H9 (cell line): ENCODE data around the gene RAB11FIP4. TPM values are rescaled to one million over a fixed set of nuclear protein-coding genes. Genes with fewer than 3 reads are reported as not detected.
A peak's percentile ranks its signal among the peaks of the same experiment; 100 is the strongest.

Experiments
- DNase-seq: peaks from one replicate; pipeline ENCODE4 v3.0.0-alpha.2; 2017
- H2AFZ ChIP-seq: one replicate; pipeline ENCODE4 v1.6.1; 2013; ENCODE audit warnings: mild to moderate bottlenecking, low read length, control low read depth, moderate library complexity
- H2AK5ac ChIP-seq: 2 replicates; pipeline ENCODE4 v1.6.1; 2013; ENCODE audit warnings: low read length, control low read depth, mixed read lengths; ENCODE audit not compliant: insufficient read length
- H2BK120ac ChIP-seq: one replicate; pipeline ENCODE4 v1.6.1; 2013; ENCODE audit warnings: low read depth, mild to moderate bottlenecking, low read length, control low read depth, inconsistent platforms; ENCODE audit not compliant: poor library complexity, severe bottlenecking
- H2BK12ac ChIP-seq: 2 replicates; pipeline ENCODE4 v1.6.1; 2013; ENCODE audit warnings: low read length, control low read depth, mixed read lengths, low read depth; ENCODE audit not compliant: insufficient read length
- H2BK15ac ChIP-seq: 2 replicates; pipeline ENCODE4 v1.6.1; 2013; ENCODE audit warnings: low read depth, low read length, control low read depth
- H2BK20ac ChIP-seq: one replicate; pipeline ENCODE4 v1.6.1; 2013; ENCODE audit warnings: low read depth, mild to moderate bottlenecking, low read length, control low read depth, inconsistent platforms; ENCODE audit not compliant: poor library complexity, severe bottlenecking
- H2BK5ac ChIP-seq: 2 replicates; pipeline ENCODE4 v1.6.1; 2013; ENCODE audit warnings: low read length, control low read depth, mixed read lengths; ENCODE audit not compliant: insufficient read length
- H3K14ac ChIP-seq: 2 replicates; pipeline ENCODE4 v1.6.1; 2013; ENCODE audit warnings: low read length, control low read depth; ENCODE audit not compliant: insufficient read depth
- H3K18ac ChIP-seq: 2 replicates; pipeline ENCODE4 v1.6.1; 2013; ENCODE audit warnings: low read depth, mild to moderate bottlenecking, mixed read lengths, low read length, control low read depth; ENCODE audit not compliant: insufficient read length
- H3K23ac ChIP-seq: 2 replicates; pipeline ENCODE4 v1.6.1; 2013; ENCODE audit warnings: low read length, control low read depth, mixed read lengths, low read depth; ENCODE audit not compliant: insufficient read length
- H3K23me2 ChIP-seq: 2 replicates; pipeline ENCODE4 v1.6.1; 2013; ENCODE audit warnings: low read depth, mild to moderate bottlenecking, mixed read lengths, low read length, control low read depth; ENCODE audit not compliant: insufficient read length, poor library complexity, severe bottlenecking
- H3K27ac ChIP-seq: 2 replicates; pipeline ENCODE4 v1.5.1; 2013; ENCODE audit warnings: low read length, control low read depth, mixed read lengths, low read depth; ENCODE audit not compliant: insufficient read length
- H3K27me3 ChIP-seq: 2 replicates; pipeline ENCODE4 v1.6.1; 2013; ENCODE audit warnings: low read length, control low read depth, inconsistent platforms; ENCODE audit not compliant: insufficient read depth
- H3K4ac ChIP-seq: 2 replicates; pipeline ENCODE4 v1.6.1; 2013; ENCODE audit warnings: low read depth, mild to moderate bottlenecking, control low read depth, inconsistent platforms, low read length, moderate library complexity
- H3K4me1 ChIP-seq: 2 replicates; pipeline ENCODE4 v1.6.1; 2013; ENCODE audit warnings: low read length, control low read depth, inconsistent platforms; ENCODE audit not compliant: insufficient read depth
- H3K4me2 ChIP-seq: 2 replicates; pipeline ENCODE4 v1.6.1; 2013; ENCODE audit warnings: low read length, control low read depth, mixed read lengths; ENCODE audit not compliant: insufficient read length, insufficient read depth
- H3K56ac ChIP-seq: 2 replicates; pipeline ENCODE4 v1.6.1; 2013; ENCODE audit warnings: low read depth, mild to moderate bottlenecking, mixed read lengths, low read length, control low read depth; ENCODE audit not compliant: insufficient read length
- H3K79me1 ChIP-seq: 2 replicates; pipeline ENCODE4 v1.6.1; 2013; ENCODE audit warnings: low read depth, mild to moderate bottlenecking, moderate library complexity, low read length, control low read depth, inconsistent platforms; ENCODE audit not compliant: insufficient read depth, poor library complexity, severe bottlenecking
- H3K79me2 ChIP-seq: 2 replicates; pipeline ENCODE4 v1.6.1; 2013; ENCODE audit warnings: low read length, control low read depth, inconsistent platforms; ENCODE audit not compliant: insufficient read depth
- H3K9ac ChIP-seq: 2 replicates; pipeline ENCODE4 v1.6.1; 2013; ENCODE audit warnings: low read length, control low read depth, mixed read lengths; ENCODE audit not compliant: insufficient read length; ENCODE audit errors: extremely low read depth
- H3K9me3 ChIP-seq: one replicate; pipeline ENCODE4 v1.6.1; 2013; ENCODE audit warnings: low read depth, low read length, inconsistent platforms; ENCODE audit not compliant: control insufficient read depth
- H3T11ph ChIP-seq: one replicate; pipeline ENCODE4 v1.6.1; 2013; ENCODE audit warnings: mild to moderate bottlenecking, low read length, control low read depth, inconsistent platforms
- H4K20me1 ChIP-seq: one replicate; pipeline ENCODE4 v1.6.1; 2013; ENCODE audit not compliant: control insufficient read depth, insufficient read length, insufficient read depth
- H4K5ac ChIP-seq: 2 replicates; pipeline ENCODE4 v1.6.1; 2013; ENCODE audit warnings: low read depth, mild to moderate bottlenecking, mixed read lengths, low read length, control low read depth; ENCODE audit not compliant: insufficient read length
- H4K8ac ChIP-seq: replicated peaks from 2 replicates; pipeline ENCODE4 v1.6.1; 2013; ENCODE audit warnings: low read length, control low read depth, mixed read lengths, low read depth; ENCODE audit not compliant: insufficient read length
- H4K91ac ChIP-seq: 2 replicates; pipeline ENCODE4 v1.6.1; 2013; ENCODE audit warnings: low read depth, mild to moderate bottlenecking, moderate library complexity, mixed read lengths, low read length, control low read depth; ENCODE audit not compliant: insufficient read length
- H3K27ac Mint-ChIP-seq, 3 experiments: 2 replicates in 2 of 3; 3 replicates in 1 of 3; pipeline ENCODE4 v1.8.0; 2020 to 2021; ENCODE audit warnings: mixed read lengths in 3 of 3, mild to moderate bottlenecking in 1 of 3, moderate library complexity in 1 of 3
- H3K27me3 Mint-ChIP-seq: 2 replicates; pipeline ENCODE4 v1.8.0; 2021; ENCODE audit warnings: low read depth, mild to moderate bottlenecking, moderate library complexity, mixed read lengths
- H3K36me3 Mint-ChIP-seq, 3 experiments: 2 replicates in 2 of 3; 3 replicates in 1 of 3; pipeline ENCODE4 v1.8.0; 2020 to 2021; ENCODE audit warnings: low read depth in 3 of 3, mixed read lengths in 3 of 3; ENCODE audit not compliant: insufficient read depth in 1 of 3
- H3K4me1 Mint-ChIP-seq, 2 experiments: 2 replicates each; pipeline ENCODE4 v1.8.0; 2020; ENCODE audit warnings: mixed read lengths in 2 of 2
- H3K4me3 Mint-ChIP-seq, 2 experiments: 2 replicates in 1 of 2; 3 replicates in 1 of 2; pipeline ENCODE4 v1.8.0; 2020 to 2021; ENCODE audit warnings: mild to moderate bottlenecking in 2 of 2, mixed read lengths in 2 of 2, moderate library complexity in 1 of 2
- H3K9me3 Mint-ChIP-seq, 2 experiments: 2 replicates in 1 of 2; 3 replicates in 1 of 2; pipeline ENCODE4 v1.8.0; 2020; ENCODE audit warnings: mild to moderate bottlenecking in 2 of 2, mixed read lengths in 2 of 2, moderate library complexity in 1 of 2
- CTCF ChIP-seq: fragments of 200-600 bp; sonication (generic); conservative IDR thresholded peaks from 3 replicates; pipeline ENCODE4 v1.8.0; 2021; ENCODE audit warnings: antibody characterized with exemption, mild to moderate bottlenecking
- WGBS: extraction: QIAGEN DNeasy Blood & Tissue Kit; methylation state at CpG from one replicate; pipeline ENCODE4 v1.1.7; 2013; ENCODE audit warnings: missing lambda C conversion rate, low lambda C conversion rate, mixed read lengths; ENCODE audit not compliant: insufficient read length; ENCODE audit errors: extremely low coverage; 5-methylcytosine and 5-hydroxymethylcytosine counted together
- total RNA-seq: library from RNA; stranded (reverse); gene quantifications from 2 replicates; pipeline ENCODE4 v1.2.1, GENCODE V29; 2021

RAB11FIP4 gene
- total RNA-seq, 1 experiment from 2014 or later: 25.7 TPM

DNA sequence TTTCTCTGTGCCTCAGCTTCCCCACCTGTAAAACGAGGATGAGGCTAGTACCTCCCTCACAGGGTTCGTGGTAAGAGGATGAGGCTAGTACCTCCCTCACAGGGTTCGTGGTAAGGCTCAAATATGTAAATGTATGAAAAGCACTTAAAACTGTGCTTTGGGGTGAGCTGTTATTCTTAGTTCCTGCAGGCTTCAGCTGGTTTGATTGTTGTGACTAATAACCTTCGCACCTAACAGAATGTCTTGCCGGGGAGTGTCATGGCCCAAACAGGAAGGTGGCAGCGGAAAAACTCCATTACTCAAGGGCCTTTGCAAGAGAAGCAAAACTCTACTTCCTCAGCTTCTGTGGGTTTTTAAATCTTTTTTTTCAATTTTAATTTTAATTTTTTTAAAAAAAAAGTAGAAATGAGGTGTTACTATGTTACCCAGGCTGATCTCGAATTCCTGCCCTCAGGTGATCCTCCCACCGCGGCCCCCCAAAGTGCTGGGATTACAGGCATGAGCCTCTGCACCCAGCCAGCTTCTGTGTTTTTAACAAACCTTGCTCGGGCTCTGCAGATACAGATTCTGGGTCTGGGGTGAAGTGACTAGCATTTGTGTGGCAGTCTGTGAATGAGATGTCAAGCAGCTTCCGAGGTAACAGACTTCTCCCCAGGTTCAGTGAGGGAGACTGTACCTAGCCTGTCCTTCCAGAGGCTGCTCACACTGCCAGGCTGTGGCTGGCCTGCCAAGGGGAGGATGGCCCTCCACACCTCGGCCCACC is 103.0 kb downstream of the RAB11FIP4 start:
- H3K56ac ChIP-seq: no peak overlapping the region
- H3K79me2 ChIP-seq: peaks cover 8% of the 10 kb centered on the region; the same call in 1 of the 2 replicates
- H2BK20ac ChIP-seq: no peak overlapping the region
- TF ChIP-seq CTCF: no peak
- H3K4me1 ChIP-seq: peaks cover 3% of the 10 kb centered on the region; the same call in 1 of the 2 replicates
- H3T11ph ChIP-seq: no peak overlapping the region
- H3K27me3 ChIP-seq: no peaks in the 10 kb centered on the region
- Mint-ChIP-seq H3K9me3 (no peaks in the 10 kb centered on the region), H3K4me1 (peaks cover 71 to 87% of the 10 kb centered on the region in 2 experiments), H3K27me3 (peaks cover 1% of the 10 kb centered on the region), H3K27ac (peak overlapping the region in 1 of 3 experiments; percentile 32; a peak in 1 of 7 replicates), H3K4me3 (no peak overlapping the region), H3K36me3 (peaks cover 0 to 7% (median 3%) of the 10 kb centered on the region in 3 experiments; a peak in 3 of 7 replicates)
- no peak overlapping the region for H4K91ac ChIP-seq
- no peak overlapping the region for H3K9ac ChIP-seq
- no peaks in the 10 kb centered on the region for H4K20me1 ChIP-seq
- H3K14ac ChIP-seq: no peak overlapping the region
- H3K18ac ChIP-seq: no peak overlapping the region
- H2BK5ac ChIP-seq: no peak overlapping the region
- no peak for DNase-seq
- H3K27ac ChIP-seq: no peak overlapping the region
- H2BK12ac ChIP-seq: no peak overlapping the region
- WGBS: no CpG with 5 or more reads among the region's 12 CpGs
- no peak overlapping the region for H3K4me2 ChIP-seq
- no peak overlapping the region for H2BK15ac ChIP-seq
- no peak overlapping the region for H4K5ac ChIP-seq
- peaks cover 2% of the 10 kb centered on the region for H3K23me2 ChIP-seq
- peaks cover 6% of the 10 kb centered on the region for H3K79me1 ChIP-seq
- no peak overlapping the region for H2BK120ac ChIP-seq
- no peak overlapping the region for H3K23ac ChIP-seq
- no peak overlapping the region for H2AK5ac ChIP-seq
- H4K8ac ChIP-seq: no peak overlapping the region
- no peaks in the 10 kb centered on the region for H3K9me3 ChIP-seq
- H2AFZ ChIP-seq: no peak overlapping the region
- H3K4ac ChIP-seq: no peak overlapping the region
